Duodenal mucosa (tissue), 2 donors: ENCODE measurements around the gene FOXL2.

ENCODE experiments used
- H3K27ac ChIP-seq: one replicate; pipeline ENCODE4 v1.7.0; 2013; ENCODE audit warnings: low read depth, low read length
- H3K27me3 ChIP-seq, 2 donors: one replicate each; pipeline ENCODE4 v1.7.0; 2013; ENCODE audit warnings: low read length in 2 of 2, control low read depth in 1 of 2; ENCODE audit not compliant: insufficient read depth in 2 of 2, control insufficient read depth in 1 of 2
- H3K36me3 ChIP-seq, 2 donors: one replicate each; pipeline ENCODE4 v1.7.0; 2013; ENCODE audit warnings: low read length in 2 of 2, control low read depth in 1 of 2; ENCODE audit not compliant: insufficient read depth in 2 of 2, control insufficient read depth in 1 of 2
- H3K4me1 ChIP-seq, 2 donors: one replicate each; pipeline ENCODE4 v1.7.0; 2013; ENCODE audit warnings: low read length in 2 of 2, control low read depth in 1 of 2; ENCODE audit not compliant: insufficient read depth in 2 of 2, control insufficient read depth in 1 of 2
- H3K4me3 ChIP-seq, 2 donors: one replicate each; pipeline ENCODE4 v1.7.0; 2013; ENCODE audit warnings: low read length in 2 of 2, low read depth in 1 of 2
- H3K9ac ChIP-seq, 2 donors: one replicate each; pipeline ENCODE4 v1.7.0; 2013; ENCODE audit warnings: low read length in 2 of 2, low read depth in 1 of 2
- H3K9me3 ChIP-seq, 2 donors: one replicate each; pipeline ENCODE4 v1.7.0; 2013; ENCODE audit warnings: low read length in 2 of 2, control low read depth in 1 of 2; ENCODE audit not compliant: control insufficient read depth in 1 of 2

Gene FOXL2

DNA sequence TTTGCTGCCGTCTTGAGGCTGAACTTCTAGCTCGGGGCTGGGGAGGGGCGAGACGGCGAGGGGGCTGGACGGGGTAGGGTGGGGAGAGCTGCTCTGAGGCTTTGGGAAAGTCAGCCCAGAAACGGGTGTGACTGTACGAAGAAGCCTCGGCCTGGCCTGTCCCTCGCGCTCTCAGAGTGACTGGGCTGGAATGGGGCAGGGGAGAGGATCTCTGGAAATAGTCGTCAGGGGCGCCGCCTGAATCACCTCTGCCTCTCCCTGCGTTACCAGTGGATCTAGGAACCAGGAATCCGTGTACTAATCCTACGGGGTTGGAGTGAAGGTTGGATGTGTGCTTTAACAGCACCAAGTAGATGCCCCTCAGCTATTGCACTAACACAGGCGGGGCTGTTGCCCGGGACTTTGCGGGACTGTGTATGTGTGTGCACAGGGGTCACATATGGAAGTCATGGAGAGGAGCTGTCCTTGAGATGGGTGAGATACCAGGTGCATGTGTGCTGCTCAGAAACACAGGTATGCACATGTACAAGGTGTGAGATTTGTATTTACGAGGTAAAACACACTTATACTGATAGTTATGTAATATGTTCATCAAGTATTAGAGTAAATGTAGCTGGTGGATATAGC is 671 bp upstream of the FOXL2 start:
- no peak overlapping the region for H3K9ac ChIP-seq
- H3K27me3 ChIP-seq, result peaks cover 93% of the 10 kb centered on the region in 2 donors

DNA sequence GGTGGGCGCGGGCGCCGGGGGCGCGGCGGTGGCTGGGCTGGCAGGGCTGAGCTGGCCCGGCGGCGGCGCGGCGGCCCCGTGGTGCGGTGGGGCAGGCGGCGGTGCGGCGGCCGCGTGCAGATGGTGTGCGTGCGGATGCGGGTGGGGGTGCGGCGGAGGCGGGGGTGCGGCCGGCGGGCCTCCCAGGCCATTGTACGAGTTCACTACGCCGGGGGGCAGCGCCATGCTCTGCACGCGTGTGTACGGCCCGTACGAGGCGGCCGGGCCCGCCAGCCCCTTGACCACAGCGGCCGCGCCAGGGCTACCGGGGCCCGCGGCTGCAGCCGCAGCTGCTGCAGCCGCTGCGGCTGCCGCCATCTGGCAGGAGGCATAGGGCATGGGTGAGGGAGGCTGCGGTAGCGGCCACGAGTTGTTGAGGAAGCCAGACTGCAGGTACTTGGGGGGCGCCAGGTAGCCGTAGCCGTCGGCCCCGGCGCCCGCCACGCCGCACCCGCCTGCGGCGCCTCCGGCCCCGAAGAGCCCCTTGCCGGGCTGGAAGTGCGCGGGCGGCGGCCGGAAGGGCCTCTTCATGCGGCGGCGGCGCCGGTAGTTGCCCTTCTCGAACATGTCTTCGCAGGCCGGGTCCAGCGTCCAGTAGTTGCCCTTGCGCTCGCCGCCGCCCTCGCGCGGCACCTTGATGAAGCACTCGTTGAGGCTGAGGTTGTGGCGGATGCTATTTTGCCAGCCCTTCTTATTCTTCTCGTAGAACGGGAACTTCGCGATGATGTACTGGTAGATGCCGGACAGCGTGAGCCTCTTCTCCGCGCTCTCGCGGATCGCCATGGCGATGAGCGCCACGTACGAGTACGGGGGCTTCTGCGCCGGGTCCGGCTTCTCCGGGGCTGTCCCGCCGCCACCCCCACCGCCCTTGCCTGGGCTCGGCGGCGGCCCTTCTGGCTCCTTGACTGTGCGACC is 951 bp downstream of the FOXL2 start:
- no peak overlapping the region for H3K27ac ChIP-seq

More for the DNA sequence above, 671 bp upstream of the FOXL2 start:
- Histone ChIP-seq H3K4me3 (no peak overlapping the region), H3K9me3 (no peaks in the 10 kb centered on the region), H3K4me1 (peaks cover 18 to 22% of the 10 kb centered on the region in 2 donors), H3K36me3 (no peaks in the 10 kb centered on the region), H3K27ac (no peak overlapping the region)

DNA sequence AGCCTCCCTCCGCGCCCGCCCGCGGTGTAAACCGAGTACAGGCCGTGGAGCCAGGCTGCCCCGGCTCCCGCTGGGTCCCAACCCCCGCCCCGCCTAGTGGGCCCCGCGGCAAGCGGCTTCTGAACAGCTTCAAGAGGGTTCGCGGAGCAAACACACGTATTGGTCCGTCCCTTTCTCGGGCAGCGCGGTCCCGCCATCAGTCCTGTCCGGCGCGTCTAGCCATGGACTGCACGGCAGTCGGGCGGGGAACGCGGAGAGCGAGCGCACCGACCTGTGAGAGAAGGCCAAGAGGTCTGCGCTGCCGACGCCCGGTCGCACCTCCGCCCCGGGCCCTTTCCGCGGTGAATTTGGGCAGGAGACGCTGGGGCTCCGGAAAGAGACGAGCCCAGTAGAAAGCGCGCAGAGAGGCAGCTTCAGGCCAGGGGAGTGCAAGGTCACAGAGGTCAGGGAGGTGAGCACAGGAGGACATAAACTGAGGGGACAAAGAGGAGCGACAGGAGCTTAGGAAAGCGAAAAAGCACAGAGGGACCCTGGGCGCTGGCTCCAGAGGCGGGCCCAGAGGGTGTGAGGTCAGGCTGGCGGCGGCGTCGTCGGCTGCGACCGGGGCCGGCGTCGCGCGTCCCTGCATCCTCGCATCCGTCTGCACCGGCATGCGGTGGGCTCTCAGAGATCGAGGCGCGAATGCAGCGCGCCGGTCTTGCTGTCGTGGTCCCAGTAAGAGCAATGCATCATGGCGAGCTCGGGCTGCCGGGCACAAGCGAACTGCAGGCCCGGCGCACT is 1.8 kb downstream of the FOXL2 start:
- H3K4me3 ChIP-seq, result peak overlapping the region; percentile 22 to 57
- peaks cover 18 to 19% of the 10 kb centered on the region in 2 donors for H3K4me1 ChIP-seq
- no peak overlapping the region for H3K27ac ChIP-seq
- H3K9ac ChIP-seq, result no peak overlapping the region
- no peaks in the 10 kb centered on the region for H3K36me3 ChIP-seq
- H3K9me3 ChIP-seq, result no peaks in the 10 kb centered on the region
- peaks cover 96% of the 10 kb centered on the region in 2 donors for H3K27me3 ChIP-seq

More for the DNA sequence above, 951 bp downstream of the FOXL2 start:
- Histone ChIP-seq H3K4me3 (peak overlapping the region; percentile 29 to 45), H3K9ac (no peak overlapping the region), H3K36me3 (no peaks in the 10 kb centered on the region), H3K4me1 (peaks cover 18 to 22% of the 10 kb centered on the region in 2 donors), H3K9me3 (no peaks in the 10 kb centered on the region), H3K27me3 (peaks cover 96% of the 10 kb centered on the region in 2 donors)

DNA sequence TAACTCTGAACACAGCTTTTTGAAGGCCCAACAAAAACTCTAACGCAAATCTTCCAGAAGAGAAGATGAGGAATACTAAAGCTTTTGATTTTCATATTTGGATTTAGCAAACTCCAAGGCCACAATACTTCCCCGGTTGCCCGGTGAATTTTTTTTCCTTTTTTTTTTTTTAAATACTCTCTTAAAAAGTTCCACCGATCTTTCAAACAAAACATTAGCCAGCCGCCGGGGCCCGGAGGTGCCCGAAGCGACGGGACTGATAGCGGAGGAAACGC is 2.3 kb downstream of the FOXL2 start:
- H3K36me3 ChIP-seq, result no peaks in the 10 kb centered on the region
- no peak overlapping the region for H3K9ac ChIP-seq
- peaks cover 96% of the 10 kb centered on the region in 2 donors for H3K27me3 ChIP-seq
- no peaks in the 10 kb centered on the region for H3K9me3 ChIP-seq
- no peak overlapping the region for H3K27ac ChIP-seq
- H3K4me1 ChIP-seq, result peaks cover 15 to 19% of the 10 kb centered on the region in 2 donors
- peak overlapping the region; percentile 22 to 57 for H3K4me3 ChIP-seq

DNA sequence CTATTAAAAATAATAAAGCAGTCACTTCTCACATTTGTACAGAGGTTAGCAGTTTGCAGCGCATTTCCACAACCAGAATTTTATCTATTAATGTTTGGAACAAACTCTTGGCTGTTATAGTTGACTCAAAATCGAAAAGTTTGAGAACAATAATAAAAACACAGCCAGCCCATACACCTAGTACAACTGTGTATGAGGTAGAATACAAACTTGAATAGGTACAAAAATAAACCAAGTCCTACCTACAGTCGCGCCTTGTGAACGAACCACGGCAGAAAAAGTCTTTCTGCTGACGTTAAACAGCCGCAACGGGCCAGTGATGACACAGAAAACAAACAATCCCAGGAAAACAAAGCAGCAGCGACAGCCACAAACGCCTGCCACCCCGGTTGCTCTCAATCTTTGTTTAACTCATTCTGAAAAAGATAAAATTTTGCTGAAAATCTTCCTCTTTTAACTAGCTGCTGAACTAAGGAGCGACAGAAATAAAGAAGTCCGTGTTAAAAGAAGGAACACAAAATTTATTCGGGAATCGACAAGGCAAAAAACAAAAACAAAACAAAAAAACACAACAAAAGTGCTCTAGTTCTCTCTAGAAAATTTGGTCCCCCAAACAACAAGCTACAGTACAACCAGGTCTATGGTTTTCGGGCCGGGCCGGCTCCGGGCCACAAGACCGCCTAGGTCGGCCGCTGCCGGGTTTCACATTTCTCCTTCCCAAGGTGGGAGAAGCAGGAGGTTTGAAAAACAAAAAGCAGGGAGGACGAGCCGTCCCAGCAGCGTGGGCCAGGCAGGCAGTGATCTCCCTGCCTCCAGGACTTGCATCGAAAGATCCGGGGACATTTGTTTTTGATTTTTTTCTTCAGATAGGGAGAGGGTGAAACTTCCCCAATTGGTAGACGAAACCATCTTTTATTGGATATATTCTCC is 2.9 kb downstream of the FOXL2 start:
- Histone ChIP-seq H3K27ac (no peak overlapping the region), H3K4me1 (peaks cover 11 to 19% of the 10 kb centered on the region in 2 donors), H3K9me3 (no peaks in the 10 kb centered on the region), H3K36me3 (no peaks in the 10 kb centered on the region), H3K27me3 (peaks cover 96% of the 10 kb centered on the region in 2 donors), H3K4me3 (no peak overlapping the region), H3K9ac (no peak overlapping the region)

DNA sequence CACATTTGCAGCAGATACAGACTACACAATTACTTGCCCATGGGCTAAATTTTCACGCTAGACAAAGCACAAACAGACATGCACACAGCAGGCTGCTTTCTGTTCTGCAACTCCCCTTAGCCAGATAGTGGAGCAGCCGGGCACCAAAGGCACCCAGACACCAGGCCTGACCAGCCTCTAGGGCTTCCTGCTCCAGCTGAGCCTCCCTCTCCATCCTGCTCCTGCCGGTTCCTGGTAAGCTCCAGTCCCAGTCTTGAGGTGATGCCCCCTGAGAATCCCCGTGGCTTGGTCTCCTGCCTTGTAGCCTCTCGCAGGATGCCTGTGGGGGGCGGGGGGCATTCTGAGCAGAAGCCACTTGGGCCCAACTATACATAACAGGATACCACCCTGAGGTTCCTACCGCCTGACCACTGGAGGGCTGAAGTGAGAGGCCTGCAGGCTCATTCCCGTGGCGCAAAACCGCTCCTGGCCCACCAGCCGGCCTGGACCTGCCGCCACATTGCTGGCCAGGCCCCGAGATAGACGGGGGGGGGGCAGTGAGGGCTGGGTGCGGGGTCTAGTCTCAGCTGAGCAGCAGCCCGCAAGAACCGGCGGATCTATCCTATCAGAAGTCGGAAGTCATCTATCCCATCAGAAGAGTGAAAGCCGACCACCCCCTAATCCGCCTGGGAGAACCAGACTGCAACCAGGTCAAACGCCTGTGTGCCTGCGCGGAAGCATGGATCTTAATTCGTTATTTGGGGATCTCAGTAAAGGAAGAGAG is 3.9 kb downstream of the FOXL2 start:
- Histone ChIP-seq H3K27ac (no peak overlapping the region), H3K27me3 (peaks cover 96% of the 10 kb centered on the region in 2 donors), H3K9ac (no peak overlapping the region), H3K4me3 (no peak overlapping the region), H3K4me1 (peaks cover 11 to 26% of the 10 kb centered on the region in 2 donors), H3K9me3 (no peaks in the 10 kb centered on the region), H3K36me3 (no peaks in the 10 kb centered on the region)

DNA sequence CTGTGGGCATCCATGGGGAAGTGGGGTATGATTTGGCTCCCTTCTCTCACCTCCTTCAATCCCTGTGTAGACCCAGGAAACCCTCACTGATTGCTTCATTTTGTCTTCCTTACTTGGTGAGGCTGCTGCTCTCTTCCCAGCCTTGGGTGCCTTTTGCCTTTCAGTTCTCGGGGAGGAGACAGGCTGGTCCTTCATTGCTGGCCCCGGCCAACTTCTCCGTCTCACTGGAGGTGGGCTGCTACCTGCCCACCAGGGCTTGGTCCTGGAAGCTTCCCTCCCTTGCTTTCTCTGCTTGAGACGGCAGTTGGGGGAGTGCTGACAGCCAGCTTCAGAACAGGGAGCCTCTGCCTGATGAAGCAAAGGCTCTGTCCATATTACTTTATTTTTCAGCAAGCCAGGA is 4.7 kb downstream of the FOXL2 start:
- H3K4me3 ChIP-seq, result no peak overlapping the region
- no peak overlapping the region for H3K27ac ChIP-seq
- H3K36me3 ChIP-seq, result no peaks in the 10 kb centered on the region
- peaks cover 14 to 32% of the 10 kb centered on the region in 2 donors for H3K4me1 ChIP-seq
- H3K27me3 ChIP-seq, result peaks cover 96% of the 10 kb centered on the region in 2 donors
- H3K9ac ChIP-seq, result no peak overlapping the region
- H3K9me3 ChIP-seq, result no peaks in the 10 kb centered on the region

DNA sequence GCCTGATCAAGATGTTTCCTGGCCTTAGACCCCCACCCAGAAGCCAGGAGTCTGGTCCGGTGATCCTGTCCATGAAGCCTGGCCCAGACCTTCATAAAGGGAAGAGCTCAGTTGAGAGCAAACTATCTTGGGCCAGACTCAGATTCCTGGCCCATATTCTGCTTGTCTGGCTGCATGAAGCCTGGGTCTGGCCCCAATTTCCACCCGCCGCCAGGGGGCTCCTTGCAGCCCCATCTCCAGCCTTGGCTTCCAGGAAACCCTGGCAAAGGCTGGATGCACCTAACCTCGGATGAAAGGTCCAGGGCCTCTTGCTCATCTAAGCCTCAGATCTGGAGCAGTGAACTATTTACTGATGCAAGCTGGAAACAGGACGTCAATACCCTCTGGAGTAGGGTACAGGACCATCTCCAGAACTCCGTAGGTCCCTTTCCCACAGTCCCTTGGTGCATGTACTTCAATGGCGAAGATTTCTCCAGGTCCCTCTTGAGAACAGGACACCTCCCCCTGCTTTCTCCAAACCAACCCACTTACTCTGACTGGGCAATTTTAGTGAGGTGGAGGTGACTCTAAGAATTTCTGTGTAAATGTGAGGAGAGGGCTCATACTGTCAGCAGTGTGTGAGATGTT is 5.6 kb downstream of the FOXL2 start:
- H3K4me1 ChIP-seq, result peaks cover 18 to 34% of the 10 kb centered on the region in 2 donors
- no peaks in the 10 kb centered on the region for H3K36me3 ChIP-seq
- H3K27ac ChIP-seq, result no peak overlapping the region
- H3K9me3 ChIP-seq, result no peaks in the 10 kb centered on the region
- no peak overlapping the region for H3K4me3 ChIP-seq
- peaks cover 96% of the 10 kb centered on the region in 2 donors for H3K27me3 ChIP-seq
- H3K9ac ChIP-seq, result no peak overlapping the region
